GM12878 (cell line): ENCODE data around the gene CFAP299. TPM values are rescaled to one million over a fixed set of nuclear protein-coding genes. Genes with fewer than 3 reads are reported as not detected.

ENCODE experiments used
- ATAC-seq: fragments of 200-7000 bp; cut with Tn5 transposase; 3 replicates; pipeline ENCODE4 v1.9.1; 2020; ENCODE audit warnings: mild to moderate bottlenecking, moderate library complexity
- BruUV-seq: library from RNA; stranded (reverse); fragments of 400-500 nt; replicated peaks from 2 replicates; lab custom pipeline; 2021; lab: Mats Ljungman, UMichigan
- CTCF ChIA-PET: fragments of 300-600 bp; sonication (Branson Sonifier 250); formaldehyde crosslinking; extraction: SDS; loops from one replicate; lab custom pipeline; 2021; ENCODE audit warnings: inconsistent platforms; lab: Yijun Ruan, JAX
- POLR2A ChIA-PET: fragments of 350-600 bp; formaldehyde crosslinking; extraction: SDS; loops from one replicate; lab custom pipeline; 2021; ENCODE audit warnings: inconsistent platforms; lab: Charles Lee
- RAD21 ChIA-PET: fragments of 300-600 bp; sonication (Branson Sonifier 250); formaldehyde crosslinking; loops from one replicate; lab custom pipeline; 2023; ENCODE audit warnings: antibody characterized with exemption; ENCODE audit not compliant: unreplicated experiment; lab: Charles Lee
- SMC1A ChIA-PET: fragments of 300-600 bp; sonication (Branson Sonifier 250); formaldehyde crosslinking; loops from one replicate; lab custom pipeline; 2023; ENCODE audit not compliant: unreplicated experiment, uncharacterized antibody; lab: Charles Lee
- DNase-seq: peaks from one replicate; pipeline ENCODE4 v3.0.0-alpha.2; 2011; ENCODE audit warnings: low read depth, low spot score
- FAIRE-seq: peaks from 3 replicates; lab custom pipeline; 2011; peaks lifted over from hg19 to GRCh38; lab: Jason Lieb, UNC
- H2AFZ ChIP-seq: 2 replicates; pipeline ENCODE4 v1.6.0; 2011; ENCODE audit warnings: low read depth, low read length, control low read depth; ENCODE audit not compliant: control insufficient read depth
- H3K27ac ChIP-seq: 2 replicates; pipeline ENCODE4 v1.5.1; 2011; ENCODE audit warnings: control low read depth; ENCODE audit not compliant: control insufficient read depth, insufficient read depth
- H3K27me3 ChIP-seq, 2 experiments: replicated peaks in 1 of 2; 2 replicates each; pipeline versions ENCODE4 v1.6.0 to v1.6.1; 2011; ENCODE audit warnings: low read length in 1 of 2; ENCODE audit not compliant: control insufficient read depth in 2 of 2, insufficient read depth in 2 of 2
- H3K36me3 ChIP-seq, 2 experiments: 2 replicates each; pipeline ENCODE4 v1.5.1; 2011; ENCODE audit warnings: low read length in 1 of 2; ENCODE audit not compliant: control insufficient read depth in 2 of 2, insufficient read depth in 2 of 2
- H3K4me1 ChIP-seq: 2 replicates; pipeline ENCODE4 v1.6.1; 2011; ENCODE audit warnings: mild to moderate bottlenecking, low read length, moderate library complexity, mixed read lengths; ENCODE audit not compliant: control insufficient read depth, insufficient read depth
- H3K4me2 ChIP-seq: 2 replicates; pipeline ENCODE4 v1.6.0; 2011; ENCODE audit warnings: control low read depth; ENCODE audit not compliant: control insufficient read depth, insufficient read depth
- H3K4me3 ChIP-seq: fragments of 200-600 bp; sonication (generic); 2 replicates; pipeline ENCODE4 v1.5.1; 2016
- H3K79me2 ChIP-seq: 2 replicates; pipeline ENCODE4 v1.6.0; 2011; ENCODE audit warnings: low read length; ENCODE audit not compliant: control insufficient read depth, insufficient read depth
- H3K9ac ChIP-seq: 2 replicates; pipeline ENCODE4 v1.8.0; 2011; ENCODE audit warnings: low read length, control low read depth, mixed read lengths; ENCODE audit not compliant: control insufficient read depth, insufficient read depth
- H3K9me3 ChIP-seq: replicated peaks from 3 replicates; pipeline ENCODE4 v1.5.1; 2011; ENCODE audit warnings: mild to moderate bottlenecking, low read length; ENCODE audit not compliant: control insufficient read depth, insufficient read depth
- H4K20me1 ChIP-seq: 2 replicates; pipeline ENCODE4 v1.6.0; 2011; ENCODE audit not compliant: control insufficient read depth, insufficient read depth
- BCL11A ChIP-seq: IDR thresholded peaks from 2 replicates; pipeline ENCODE4 v1.6.1; 2011; ENCODE audit warnings: low read depth, low read length
- BRCA1 ChIP-seq: IDR thresholded peaks from 2 replicates; pipeline ENCODE4 v1.6.1; 2011; ENCODE audit warnings: low read depth, low read length, improper control_type of control experiment
- CBFB ChIP-seq: IDR thresholded peaks from 2 replicates; pipeline ENCODE4 v1.6.1; 2016; ENCODE audit warnings: antibody characterized with exemption, low read depth
- CREM ChIP-seq: IDR thresholded peaks from 2 replicates; pipeline ENCODE4 v1.6.1; 2014; ENCODE audit warnings: antibody characterized with exemption, low read depth
- ELK1 ChIP-seq: IDR thresholded peaks from 2 replicates; pipeline ENCODE4 v1.6.1; 2012; ENCODE audit warnings: low read depth, low read length, improper control_type of control experiment
- IKZF1 ChIP-seq: fragments of 450-650 bp; conservative IDR thresholded peaks from 2 replicates; pipeline ENCODE4 v1.6.1; 2017; ENCODE audit warnings: antibody characterized with exemption, mild to moderate bottlenecking
- IKZF2 ChIP-seq, 2 experiments: fragments of 450-650 bp; IDR thresholded peaks; 2 replicates each; pipeline ENCODE4 v1.6.1; 2017; ENCODE audit warnings: mild to moderate bottlenecking in 2 of 2, moderate library complexity in 2 of 2
- IRF4 ChIP-seq: IDR thresholded peaks from 2 replicates; pipeline ENCODE4 v1.6.1; 2011; ENCODE audit warnings: low read depth, low read length
- JUNB ChIP-seq: IDR thresholded peaks from 2 replicates; pipeline ENCODE4 v1.6.1; 2016; ENCODE audit warnings: antibody characterized with exemption, mild to moderate bottlenecking
- KAT2A ChIP-seq: conservative IDR thresholded peaks from 2 replicates; pipeline ENCODE4 v1.6.1; 2011; ENCODE audit warnings: low read depth, low read length; ENCODE audit not compliant: control insufficient read depth
- KDM1A ChIP-seq: fragments of 200-600 bp; sonication (generic); IDR thresholded peaks from 2 replicates; pipeline ENCODE4 v1.6.1; 2016; ENCODE audit warnings: borderline replicate concordance
- NFIC ChIP-seq: IDR thresholded peaks from 2 replicates; pipeline ENCODE4 v1.6.1; 2012; ENCODE audit warnings: low read depth, mild to moderate bottlenecking, inconsistent platforms, low read length, moderate library complexity
- NR2C2 ChIP-seq: IDR thresholded peaks from 2 replicates; pipeline ENCODE4 v1.6.1; 2011; ENCODE audit warnings: borderline replicate concordance, low read depth; ENCODE audit not compliant: control insufficient read depth, insufficient read length
- RBBP5 ChIP-seq: fragments of 200-600 bp; sonication (generic); conservative IDR thresholded peaks from 2 replicates; pipeline ENCODE4 v1.6.1; 2016
- SKIL ChIP-seq: fragments of 450-650 bp; IDR thresholded peaks from 2 replicates; pipeline ENCODE4 v1.6.1; 2017; ENCODE audit warnings: mild to moderate bottlenecking, low read depth, inconsistent platforms; ENCODE audit not compliant: poor library complexity, severe bottlenecking
- SMAD5 ChIP-seq: IDR thresholded peaks from 2 replicates; pipeline ENCODE4 v1.6.1; 2016; ENCODE audit warnings: antibody characterized with exemption, low read depth
- SUZ12 ChIP-seq: fragments of 200-600 bp; sonication (generic); IDR thresholded peaks from one replicate; pipeline ENCODE4 v1.6.1; 2018; ENCODE audit warnings: antibody characterized with exemption, mild to moderate bottlenecking; ENCODE audit not compliant: unreplicated experiment
- TAF1 ChIP-seq: IDR thresholded peaks from 2 replicates; pipeline ENCODE4 v1.6.1; 2011; ENCODE audit warnings: mild to moderate bottlenecking, low read depth, low read length, borderline replicate concordance
- ZBTB11 ChIP-seq: fragments of 450-650 bp; formaldehyde crosslinking; IDR thresholded peaks from 2 replicates; pipeline ENCODE4 v1.5.0; 2022; ENCODE audit warnings: mild to moderate bottlenecking, missing genetic modification characterization
- ZSCAN29 ChIP-seq: fragments of 450-650 bp; IDR thresholded peaks from 2 replicates; pipeline ENCODE4 v1.6.1; 2017; ENCODE audit warnings: mild to moderate bottlenecking, moderate library complexity
- WGBS: methylation state at CpG from one replicate; pipeline ENCODE4 v1.1.6; 2016; ENCODE audit warnings: low lambda C conversion rate; ENCODE audit not compliant: insufficient replicate concordance, insufficient coverage; ENCODE audit errors: missing lambda C conversion rate; 5-methylcytosine and 5-hydroxymethylcytosine counted together
- in situ Hi-C: fragments of 300-500 bp; cut with MboI; formaldehyde crosslinking; loops from 9 replicates; pipeline ENCODE4 v1.14.3; 2018; ENCODE audit warnings: mixed read lengths
- intact Hi-C: fragments of 100-400 bp; cut with micrococcal nuclease; formaldehyde crosslinking; loops from one replicate; pipeline ENCODE4 v1.14.2; 2022; ENCODE audit not compliant: unreplicated experiment
- polyA plus RNA-seq, 11 experiments: library from polyadenylated mRNA; depleted of rRNA in 4 of 11; unstranded in 6 of 11; stranded (reverse) in 5 of 11; fragments of >200 nt; fragmentation: Nextera tagmentation in 4 of 11; fragmentation: Illumina TruSeq in 1 of 11; extraction: Ambion mirVana in 4 of 11; extraction: Trizol in 1 of 11; gene quantifications; 1 replicate in 1 of 11; 2 replicates in 10 of 11; pipeline versions ENCODE4 v1.2.1 to v1.2.3, GENCODE V29; 2011 to 2016; ENCODE audit warnings: inconsistent platforms in 2 of 11, missing spikeins in 2 of 11, low read depth in 1 of 11
- total RNA-seq, 4 experiments: library from RNA; depleted of rRNA in 3 of 4; stranded (reverse); fragments of >200 nt in 3 of 4; fragmentation: Illumina TruSeq in 1 of 4; extraction: Trizol in 1 of 4; gene quantifications; 2 replicates each; pipeline versions ENCODE4 v1.2.1 to v1.2.3, GENCODE V29; 2013 to 2021

The CFAP299 gene
- total and polyA plus RNA-seq, 10 of the 15 experiments (the other 5 are each of a cell fraction or from before 2014, with no cell fraction given), result 0.06 to 0.34 TPM; not detected in 8

GRCh38 chr4:80926446-80926845 lies 590.9 kb downstream of the CFAP299 start:
- H3K27ac ChIP-seq, result no peak overlapping the region
- FAIRE-seq (no peak), ATAC-seq (peak; percentile 68), DNase-seq (no peak)
- ChIA-PET SMC1A (interaction anchor here (0.8 to 1.9 kb wide), 8 partner anchors 8 to 78 kb away, joined by 3 to 18 read pairs (median 6); no protein-coding TSS in a partner anchor), RAD21 (interaction anchor here (1.0 kb wide), 1 partner anchor 13 kb away, joined by 4 read pairs; no protein-coding TSS in a partner anchor), CTCF (interaction anchor here (0.7 to 1.4 kb wide), 10 partner anchors 8 to 706 kb away, joined by 3 to 5 read pairs (median 3); no protein-coding TSS in a partner anchor), POLR2A (interaction anchor here (0.8 to 1.1 kb wide), 3 partner anchors 11 to 75 kb away, joined by 3 read pairs; no protein-coding TSS in a partner anchor)
- no peak overlapping the region for H3K4me2 ChIP-seq
- no peak overlapping the region for H3K4me3 ChIP-seq
- in situ Hi-C loops (no loop called here), intact Hi-C loops (no loop called here)
- no peaks in the 10 kb centered on the region for H3K36me3 ChIP-seq
- H3K27me3 ChIP-seq, result no peaks in the 10 kb centered on the region
- H3K9ac ChIP-seq, result no peak overlapping the region
- WGBS, result 50% methylated on average over 1 of the region's 1 CpG
- no peak overlapping the region for H2AFZ ChIP-seq
- H3K79me2 ChIP-seq, result no peaks in the 10 kb centered on the region
- H4K20me1 ChIP-seq, result no peaks in the 10 kb centered on the region
- H3K9me3 ChIP-seq, result no peaks in the 10 kb centered on the region
- BruUV-seq, result no TSS peak
- H3K4me1 ChIP-seq, result no peaks in the 10 kb centered on the region
- TF ChIP-seq IKZF1, result no peak
- TF ChIP-seq BCL11A, result no peak
- TF ChIP-seq ZSCAN29, result no peak
- TF ChIP-seq IRF4, result peak; percentile 46; the same call in 1 of the 2 replicates
- TF ChIP-seq KDM1A, result no peak
- TF ChIP-seq JUNB, result peak; percentile 93
- no peak for TF ChIP-seq KAT2A
- no peak for TF ChIP-seq SKIL
- no peak for TF ChIP-seq NFIC
- TF ChIP-seq ELK1, result no peak
- no peak for TF ChIP-seq SUZ12
- no peak for TF ChIP-seq TAF1
- TF ChIP-seq IKZF2 (IDR thresholded peaks at IDR 0.05), result 0 out of 4 replicates have a peak, but pooled peaks of 1 of the 2 experiments have one; percentile 27
- 0 out of 2 replicates have a peak, but pooled peaks have one; percentile 11 for TF ChIP-seq CREM
- no peak for TF ChIP-seq ZBTB11 (CRISPR knock-in tag)
- no peak for TF ChIP-seq BRCA1
- TF ChIP-seq RBBP5, result no peak
- TF ChIP-seq SMAD5, result no peak
- TF ChIP-seq CBFB, result no peak
- TF ChIP-seq NR2C2, result no peak
